WTC11 (cell line): ENCODE data around the gene CYSLTR1.
"Not testable (repeated sequence)": the region's sequence is repeated elsewhere in the genome, so short reads cannot be mapped to it uniquely, and the experiment has no call there.

Experiments
- ATF3 ChIP-seq: sonication (generic); formaldehyde crosslinking; conservative IDR thresholded peaks from 2 replicates; pipeline ENCODE4 v1.8.1; 2022; ENCODE audit warnings: mild to moderate bottlenecking, missing genetic modification reagents
- CBFB ChIP-seq: sonication (generic); formaldehyde crosslinking; IDR thresholded peaks from 2 replicates; pipeline ENCODE4 v1.8.1; 2022; ENCODE audit warnings: mild to moderate bottlenecking, low read depth, missing genetic modification reagents
- CTCF ChIP-seq: fragments of 200-600 bp; IDR thresholded peaks from 2 replicates; pipeline ENCODE4 v1.8.0; 2022; ENCODE audit warnings: antibody characterized with exemption
- ESRRA ChIP-seq: sonication (generic); formaldehyde crosslinking; IDR thresholded peaks from 2 replicates; pipeline ENCODE4 v1.8.1; 2022; ENCODE audit warnings: mild to moderate bottlenecking, missing genetic modification reagents, borderline replicate concordance
- FOXK1 ChIP-seq: sonication (generic); formaldehyde crosslinking; IDR thresholded peaks from 2 replicates; pipeline ENCODE4 v1.8.0; 2022; ENCODE audit warnings: mild to moderate bottlenecking, moderate library complexity, missing genetic modification reagents
- SP1 ChIP-seq: sonication (generic); formaldehyde crosslinking; conservative IDR thresholded peaks from 2 replicates; pipeline ENCODE4 v1.8.1; 2022; ENCODE audit warnings: missing genetic modification reagents
- TF ChIP-seq, protein P1 (sequence below): sonication (generic); formaldehyde crosslinking; IDR thresholded peaks from 2 replicates; pipeline ENCODE4 v1.8.1; 2022; ENCODE audit warnings: mild to moderate bottlenecking, moderate library complexity, missing genetic modification reagents

- TF ChIP-seq CTCF; CBFB (CRISPR knock-in tag); SP1 (CRISPR knock-in tag); ESRRA (CRISPR knock-in tag); FOXK1 (CRISPR knock-in tag); ATF3 (CRISPR knock-in tag): not testable (repeated sequence)
- TF ChIP-seq, protein P1, sequence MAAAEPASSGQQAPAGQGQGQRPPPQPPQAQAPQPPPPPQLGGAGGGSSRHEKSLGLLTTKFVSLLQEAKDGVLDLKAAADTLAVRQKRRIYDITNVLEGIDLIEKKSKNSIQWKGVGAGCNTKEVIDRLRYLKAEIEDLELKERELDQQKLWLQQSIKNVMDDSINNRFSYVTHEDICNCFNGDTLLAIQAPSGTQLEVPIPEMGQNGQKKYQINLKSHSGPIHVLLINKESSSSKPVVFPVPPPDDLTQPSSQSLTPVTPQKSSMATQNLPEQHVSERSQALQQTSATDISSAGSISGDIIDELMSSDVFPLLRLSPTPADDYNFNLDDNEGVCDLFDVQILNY (CRISPR knock-in tag): not testable (repeated sequence)
Observed at GRCh38 chrX:78226047-78226446, 101.4 kb downstream of the CYSLTR1 start.
